Caki2 (cell line): Measurements from ENCODE around the gene ARHGAP22. TPM values are rescaled to one million over a fixed set of nuclear protein-coding genes. Genes with fewer than 3 reads are reported as not detected.

Experiments used
- DNase-seq: peaks from one replicate; pipeline ENCODE4 v3.0.0-alpha.2; 2015; ENCODE audit warnings: low read depth
- in situ Hi-C: cut with HindIII; loops from 2 replicates; pipeline ENCODE4 v1.10.0; 2016; ENCODE audit warnings: low sequenced_read_pairs, low pct_unique_long_range_greater_than_20kb, mixed read lengths
- total RNA-seq: library from RNA; depleted of rRNA; stranded (reverse); fragments of >200 nt; shearing (Covaris generic); gene quantifications from 2 replicates; pipeline ENCODE4 v1.2.3, GENCODE V29; 2014; ENCODE audit warnings: low replicate concordance

ARHGAP22 gene
- total RNA-seq, 1 experiment from 2014 or later = 14.8 TPM

DNA sequence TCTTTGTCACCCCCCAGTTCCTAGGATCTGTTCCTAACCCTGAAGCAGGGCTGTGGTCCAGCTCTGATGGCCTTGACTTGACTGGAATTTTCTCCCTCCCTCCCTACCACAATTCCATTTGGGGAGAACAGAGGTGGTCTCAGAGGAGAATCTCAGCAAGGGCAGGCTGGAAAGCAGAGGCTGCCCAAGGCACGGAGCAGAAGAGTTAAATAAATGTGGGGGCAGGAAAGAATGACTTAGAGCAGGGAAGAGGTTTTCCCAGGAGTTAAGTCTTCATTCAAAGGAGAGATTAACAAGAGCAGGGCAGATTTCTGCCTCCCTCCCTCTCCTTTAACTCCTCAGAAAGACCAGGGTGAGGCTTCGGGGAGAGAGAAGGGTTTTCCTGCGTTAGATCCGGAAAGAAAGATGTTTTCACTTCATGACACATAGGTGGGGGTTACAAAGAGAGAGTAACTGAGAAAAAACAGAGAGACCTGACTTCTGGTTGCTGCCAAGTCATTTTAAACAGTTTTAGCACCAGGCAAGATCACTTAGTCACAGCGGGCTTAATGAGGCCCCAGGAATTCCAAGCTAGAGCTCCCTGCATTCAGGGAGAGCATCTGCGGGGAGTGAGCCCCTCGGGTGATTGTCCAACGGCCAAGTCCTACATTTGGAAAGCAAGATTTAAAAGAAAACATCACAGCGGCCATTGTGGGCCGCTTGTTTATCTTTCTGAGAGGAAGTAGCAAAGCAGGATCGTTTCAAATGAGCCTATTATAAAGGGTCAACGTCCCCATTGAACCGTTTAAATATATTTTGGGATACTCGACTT, 78.7 kb downstream of the ARHGAP22 start:
- in situ Hi-C loops = no loop called here
- DNase-seq = no peak

DNA sequence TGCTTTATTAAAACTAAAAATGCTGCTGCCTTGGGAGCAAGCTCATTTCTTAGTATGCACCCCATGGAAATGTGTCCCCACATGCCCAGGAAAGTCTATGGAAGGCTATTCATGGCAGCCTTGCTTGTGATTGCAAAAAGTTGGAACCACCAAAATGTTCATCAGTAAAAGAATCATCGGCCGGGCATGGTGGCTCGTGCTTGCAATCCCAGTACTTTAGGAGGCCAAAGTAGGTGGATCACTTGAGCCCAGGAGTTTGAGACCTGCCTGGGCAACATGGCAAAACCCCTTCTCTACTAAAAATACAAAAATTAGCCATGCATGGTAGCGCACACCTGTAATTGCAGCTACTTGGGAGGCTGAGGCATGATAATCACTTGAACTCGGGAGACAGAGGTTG, 79.8 kb downstream of the ARHGAP22 start:
- in situ Hi-C loops = no loop called here
- DNase-seq = no peak

GRCh38 chr10:48523820-48524758, 80.8 kb downstream of the ARHGAP22 start:
- in situ Hi-C loops = no loop called here
- DNase-seq = no peak

- in situ Hi-C loops = no loop called here
Measured at GRCh38 chr10:48523212-48523819, 81.6 kb downstream of the ARHGAP22 start.

DNA sequence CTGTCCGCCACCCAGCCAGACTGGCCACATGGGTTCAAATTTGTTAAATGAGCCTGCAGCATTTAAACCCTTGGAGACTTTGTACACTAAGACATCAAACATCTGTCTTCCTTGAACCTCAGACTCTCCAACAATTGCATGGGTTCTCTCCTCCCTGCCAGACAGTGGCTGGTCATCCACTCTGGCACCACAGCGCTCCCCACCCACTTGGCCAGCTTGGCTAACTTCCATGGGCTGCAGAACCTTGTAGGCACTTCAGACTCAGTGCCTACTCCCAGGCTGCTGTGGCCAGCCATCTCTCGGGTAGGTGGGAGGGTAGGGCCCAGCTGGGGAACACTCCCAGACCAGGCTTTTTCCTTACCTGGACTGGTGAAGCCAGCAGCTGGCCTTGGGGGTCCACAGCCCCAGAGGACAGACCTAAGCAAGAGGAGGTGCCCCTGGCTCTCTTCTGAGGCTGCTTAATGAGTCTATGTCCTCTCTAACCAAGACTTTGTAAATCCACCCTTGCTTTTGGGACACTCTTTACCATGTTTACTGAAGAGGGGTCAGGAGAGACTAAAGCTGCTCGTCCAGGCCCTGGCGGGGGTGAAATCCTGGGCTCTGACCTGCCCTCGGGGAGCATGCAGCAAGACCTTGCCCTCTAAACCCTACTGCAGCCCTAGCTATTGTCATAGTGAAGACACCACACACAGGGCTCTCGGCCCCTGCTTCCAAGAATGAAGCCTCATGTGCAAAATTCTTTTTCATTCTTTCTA, 82.7 kb downstream of the ARHGAP22 start:
- DNase-seq = no peak
- in situ Hi-C loops = no loop called here

More at GRCh38 chr10:48523212-48523819, 81.6 kb downstream of the ARHGAP22 start:
- DNase-seq = no peak

GRCh38 chr10:48520594-48520993, 84.3 kb downstream of the ARHGAP22 start:
- DNase-seq = no peak
- in situ Hi-C loops = no loop called here

GRCh38 chr10:48520184-48520506, 84.7 kb downstream of the ARHGAP22 start:
- in situ Hi-C loops = no loop called here
- DNase-seq = no peak

DNA sequence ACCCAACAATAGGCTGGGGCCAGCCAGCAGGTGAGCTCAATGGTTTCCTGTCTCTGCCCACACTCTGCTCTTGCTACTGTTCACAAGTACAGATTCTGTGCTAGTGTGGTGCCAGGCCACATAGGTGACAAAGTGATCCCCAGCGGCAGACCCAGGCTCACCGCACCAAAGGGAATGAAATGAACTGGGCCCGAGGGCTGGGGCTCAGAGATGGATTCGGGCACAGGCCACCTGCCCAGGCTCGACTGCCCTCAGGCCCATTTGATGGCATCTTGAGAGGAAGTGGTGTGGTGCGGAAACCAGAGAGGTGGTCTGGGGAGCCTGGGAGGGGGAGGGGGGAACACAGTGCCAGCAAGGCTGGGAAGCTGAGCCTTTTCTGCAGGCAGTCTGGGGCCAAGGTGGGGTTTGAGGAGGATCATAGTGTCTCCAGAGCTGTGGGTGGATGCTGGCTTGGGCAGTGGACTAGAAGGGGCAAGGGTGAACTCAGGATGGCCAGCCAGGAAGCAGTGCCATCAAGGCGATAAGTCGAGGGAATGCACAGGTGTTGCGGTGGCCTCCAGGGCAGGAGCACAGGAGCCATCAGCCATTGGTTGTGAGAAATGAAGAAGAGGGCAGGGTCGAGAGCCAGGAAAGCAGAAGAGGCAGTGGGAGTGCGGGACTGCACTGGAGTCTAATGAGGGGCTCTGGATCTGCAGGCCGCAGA, 85.2 kb downstream of the ARHGAP22 start:
- in situ Hi-C loops = no loop called here
- DNase-seq = no peak

GRCh38 chr10:48518986-48519385, 85.9 kb downstream of the ARHGAP22 start:
- DNase-seq = no peak
- in situ Hi-C loops = no loop called here

DNA sequence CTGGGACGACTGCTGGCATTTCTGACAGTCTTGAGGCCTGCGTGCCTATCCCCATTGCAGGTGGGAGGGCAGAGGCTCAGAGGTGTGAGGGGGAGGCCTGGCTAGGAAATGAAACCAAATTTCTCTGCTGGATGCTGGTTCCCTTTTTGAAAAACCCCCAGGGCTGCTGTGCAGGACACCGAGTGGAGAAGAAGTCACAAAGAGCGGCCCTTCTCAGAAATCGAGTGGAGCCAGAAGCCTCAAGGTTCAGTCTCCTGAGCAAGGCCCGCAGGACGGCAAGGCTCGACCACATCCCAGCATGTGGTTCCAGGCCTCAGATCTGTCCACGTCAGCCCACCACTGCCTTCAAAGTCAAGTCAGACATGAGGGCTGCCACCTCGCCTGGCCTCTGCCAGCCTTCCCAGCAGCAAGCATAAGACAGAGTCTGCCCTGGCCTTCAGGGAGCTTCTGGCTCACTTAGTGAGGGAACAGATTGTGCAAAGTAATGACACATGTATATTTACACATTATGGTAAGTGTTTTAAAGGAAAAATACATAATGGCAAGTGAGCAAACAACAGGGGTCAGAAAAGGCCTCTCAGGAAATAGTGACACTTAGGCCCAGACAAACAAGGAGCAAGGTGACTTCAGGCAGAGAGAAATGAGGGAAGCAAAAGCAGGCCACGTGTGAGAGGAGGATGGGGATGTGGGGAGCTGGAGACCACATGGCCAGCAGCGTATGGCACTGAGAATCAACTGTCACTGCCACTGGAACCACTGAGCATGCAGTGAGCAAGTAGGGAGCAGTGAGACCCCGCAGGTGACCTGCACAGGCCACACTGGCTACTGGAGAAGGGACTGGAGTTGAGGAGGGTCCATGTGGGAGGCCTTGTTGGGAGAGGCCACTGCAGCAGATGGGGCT, 86.7 kb downstream of the ARHGAP22 start:
- no peak for DNase-seq
- in situ Hi-C loops = no loop called here

DNA sequence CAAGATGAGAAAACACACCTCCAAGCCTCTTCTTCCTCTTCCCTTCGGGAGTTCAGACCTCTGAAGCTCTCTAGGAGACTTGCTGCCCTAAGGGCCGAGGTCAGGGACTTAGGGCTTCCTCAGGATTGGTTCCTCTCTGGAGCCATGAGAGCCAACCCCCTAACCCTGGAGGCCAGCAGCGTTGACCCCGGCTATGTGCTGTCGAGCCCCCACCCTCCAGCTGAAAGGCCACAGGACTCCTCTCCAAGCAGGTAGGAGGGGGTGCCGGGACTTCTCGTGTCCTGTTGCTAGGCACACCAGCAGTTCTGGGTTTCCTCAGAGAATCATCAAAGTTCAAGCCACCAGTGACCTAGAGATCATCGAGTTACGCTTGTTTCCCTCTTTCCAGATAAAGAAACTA, 87.4 kb downstream of the ARHGAP22 start:
- DNase-seq = no peak
- in situ Hi-C loops = no loop called here

- in situ Hi-C loops = no loop called here
Measured at GRCh38 chr10:48516911-48517310, 88.0 kb downstream of the ARHGAP22 start.

DNA sequence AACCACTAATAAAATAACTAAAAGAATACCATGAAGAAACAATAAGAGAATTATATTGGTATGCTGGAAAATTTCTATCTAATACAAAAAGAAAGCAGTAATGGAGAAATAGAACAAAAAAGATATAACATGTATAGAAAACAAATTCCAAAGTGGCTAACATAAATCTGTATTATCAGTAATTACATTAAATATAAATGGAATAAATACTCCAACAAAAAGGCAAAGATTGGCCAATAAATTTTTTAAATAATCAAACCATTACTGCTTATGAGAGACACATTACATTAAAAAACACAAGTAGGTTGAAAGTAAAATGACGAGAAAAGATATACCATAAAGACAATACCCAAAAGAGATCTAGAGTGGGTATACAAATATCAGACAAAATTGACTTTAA, 90.0 kb downstream of the ARHGAP22 start:
- DNase-seq = no peak
- in situ Hi-C loops = no loop called here

More at GRCh38 chr10:48516911-48517310, 88.0 kb downstream of the ARHGAP22 start:
- DNase-seq = no peak

DNA sequence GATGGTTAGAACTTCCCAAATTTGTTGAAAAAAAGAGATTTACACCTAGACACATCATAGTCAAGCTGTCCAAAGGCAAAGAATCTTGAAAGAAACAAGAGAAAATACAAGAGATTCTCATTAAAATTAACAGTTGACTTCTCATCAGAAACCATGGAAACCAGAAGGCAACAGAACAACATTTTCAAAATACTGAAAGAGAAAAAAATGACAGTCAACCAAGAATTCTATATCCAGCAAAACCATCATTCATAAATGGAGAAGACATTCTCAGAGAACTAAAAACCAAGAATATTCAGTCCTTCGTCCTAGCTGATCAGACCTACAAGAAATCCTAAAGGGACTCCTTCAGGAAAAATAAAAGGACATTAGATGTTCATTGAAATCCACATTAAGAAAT, 90.6 kb downstream of the ARHGAP22 start:
- DNase-seq = no peak
- in situ Hi-C loops = no loop called here

GRCh38 chr10:48512861-48513260, 92.0 kb downstream of the ARHGAP22 start:
- in situ Hi-C loops = no loop called here

GRCh38 chr10:48511875-48512231, 93.0 kb downstream of the ARHGAP22 start:
- DNase-seq = peak; percentile 37
- in situ Hi-C loops = no loop called here

More at GRCh38 chr10:48512861-48513260, 92.0 kb downstream of the ARHGAP22 start:
- DNase-seq = no peak
